ENCODE results near the gene HES4.
"Not testable (repeated sequence)": the region's sequence is repeated elsewhere in the genome, so short reads cannot be mapped to it uniquely, and the experiment has no call there.

The HES4 gene

GRCh38 chr1:1033009-1033587 is 33.2 kb upstream of the HES4 start:
- DNase-seq = no peak

DNA sequence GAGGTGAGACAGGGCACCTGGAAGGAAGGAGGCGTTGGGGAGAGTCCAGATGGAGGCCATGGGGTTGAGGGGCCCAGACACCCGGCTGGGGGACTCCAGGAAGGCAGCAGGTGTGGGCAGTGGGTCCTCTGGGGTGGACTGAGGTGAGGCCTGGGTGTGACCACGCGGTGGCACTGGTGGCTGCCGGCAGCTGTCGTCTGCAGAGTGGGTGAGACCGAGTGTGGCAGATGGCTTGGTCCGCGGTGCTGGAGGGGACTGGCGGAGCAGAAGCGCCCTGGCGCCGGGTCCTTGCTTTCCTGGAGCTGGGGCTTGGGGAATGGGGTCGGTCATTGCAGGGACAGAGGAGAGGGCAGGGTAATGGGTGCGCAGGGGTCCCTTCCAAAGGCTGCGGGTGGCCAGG is 32.5 kb upstream of the HES4 start:
- DNase-seq = no peak

GRCh38 chr1:1031659-1032235 is 31.9 kb upstream of the HES4 start:
- DNase-seq = no peak

GRCh38 chr1:1030867-1031658 is 31.2 kb upstream of the HES4 start:
- DNase-seq = not testable (repeated sequence)

GRCh38 chr1:1027791-1028190 is 27.9 kb upstream of the HES4 start:
- no peak for DNase-seq

- no peak for DNase-seq
Measured at GRCh38 chr1:1026599-1027413, 26.9 kb upstream of the HES4 start.

- DNase-seq = no peak
Measured at GRCh38 chr1:1025730-1026129, 25.8 kb upstream of the HES4 start.

DNA sequence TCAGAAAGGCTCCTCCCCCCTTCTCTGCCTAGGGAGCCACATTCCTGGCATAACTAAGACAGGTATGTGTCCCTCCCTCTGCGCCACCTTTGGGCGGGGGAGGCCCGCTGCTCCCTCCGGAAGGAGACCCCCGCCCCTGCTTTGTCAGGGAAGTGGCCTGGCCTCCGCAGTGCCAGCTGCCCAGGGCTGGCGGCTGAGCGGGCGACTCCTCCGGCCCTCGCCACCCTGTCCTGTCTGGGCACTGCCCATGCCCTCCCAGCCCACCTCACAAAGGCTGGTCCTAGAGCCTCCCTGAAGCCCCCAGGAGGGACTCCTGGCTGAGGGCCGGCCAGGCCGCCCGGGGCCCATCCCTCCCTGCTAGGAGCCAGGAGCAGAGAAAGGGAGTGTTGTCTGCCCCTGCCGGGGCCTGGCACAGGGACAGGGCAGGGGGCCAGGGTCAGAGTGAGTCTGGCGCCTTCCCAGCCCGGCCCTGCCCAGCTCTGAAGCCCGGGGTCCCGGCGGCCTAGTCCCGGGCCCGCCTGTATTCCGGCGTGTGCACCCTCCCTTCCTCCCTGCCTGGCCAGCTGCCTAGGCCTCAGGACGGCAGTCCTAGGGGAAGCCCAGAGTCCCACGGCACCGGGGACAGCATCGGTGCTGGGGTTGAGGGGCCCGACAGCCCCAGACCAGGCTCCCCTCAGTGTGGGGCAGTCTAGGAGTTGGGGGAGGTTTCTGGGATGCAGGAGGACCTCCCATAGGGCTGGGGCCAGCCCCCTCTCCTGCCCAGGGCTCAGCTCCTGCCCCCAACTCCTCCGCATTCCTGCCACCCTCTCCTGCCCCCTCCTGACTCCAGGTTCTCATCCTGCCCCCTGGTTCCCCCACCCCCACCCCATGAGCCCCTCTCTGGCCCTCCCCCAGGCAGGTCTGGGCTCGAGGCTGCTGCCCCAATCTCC is 25.1 kb upstream of the HES4 start:
- no peak for DNase-seq

- no peak for DNase-seq
Measured at GRCh38 chr1:1024149-1024770, 24.4 kb upstream of the HES4 start.

DNA sequence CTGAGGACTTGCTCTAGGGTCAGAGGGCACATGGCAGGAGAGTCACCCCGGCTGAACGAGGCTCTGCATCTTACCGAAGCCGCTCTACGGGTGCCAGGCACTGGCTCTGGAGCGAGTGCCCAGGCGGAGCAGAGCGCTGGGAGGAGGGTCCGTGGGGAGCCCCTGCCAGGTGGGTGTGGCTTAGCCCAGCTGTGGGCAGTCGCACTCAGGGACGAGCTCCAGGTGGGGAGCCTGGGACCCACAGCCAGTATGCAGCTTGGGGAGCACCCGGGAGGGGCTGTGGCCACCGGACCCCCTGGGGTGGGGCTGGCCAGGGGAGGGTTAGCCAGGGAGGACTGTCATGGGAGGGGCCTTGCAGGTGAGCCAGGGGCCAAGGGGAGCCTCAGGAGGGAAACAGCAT is 23.8 kb upstream of the HES4 start:
- DNase-seq = no peak

- no peak for DNase-seq
Measured at GRCh38 chr1:1022302-1023009, 22.6 kb upstream of the HES4 start.

- no peak for DNase-seq
Measured at GRCh38 chr1:1021920-1022259, 22.0 kb upstream of the HES4 start.

DNA sequence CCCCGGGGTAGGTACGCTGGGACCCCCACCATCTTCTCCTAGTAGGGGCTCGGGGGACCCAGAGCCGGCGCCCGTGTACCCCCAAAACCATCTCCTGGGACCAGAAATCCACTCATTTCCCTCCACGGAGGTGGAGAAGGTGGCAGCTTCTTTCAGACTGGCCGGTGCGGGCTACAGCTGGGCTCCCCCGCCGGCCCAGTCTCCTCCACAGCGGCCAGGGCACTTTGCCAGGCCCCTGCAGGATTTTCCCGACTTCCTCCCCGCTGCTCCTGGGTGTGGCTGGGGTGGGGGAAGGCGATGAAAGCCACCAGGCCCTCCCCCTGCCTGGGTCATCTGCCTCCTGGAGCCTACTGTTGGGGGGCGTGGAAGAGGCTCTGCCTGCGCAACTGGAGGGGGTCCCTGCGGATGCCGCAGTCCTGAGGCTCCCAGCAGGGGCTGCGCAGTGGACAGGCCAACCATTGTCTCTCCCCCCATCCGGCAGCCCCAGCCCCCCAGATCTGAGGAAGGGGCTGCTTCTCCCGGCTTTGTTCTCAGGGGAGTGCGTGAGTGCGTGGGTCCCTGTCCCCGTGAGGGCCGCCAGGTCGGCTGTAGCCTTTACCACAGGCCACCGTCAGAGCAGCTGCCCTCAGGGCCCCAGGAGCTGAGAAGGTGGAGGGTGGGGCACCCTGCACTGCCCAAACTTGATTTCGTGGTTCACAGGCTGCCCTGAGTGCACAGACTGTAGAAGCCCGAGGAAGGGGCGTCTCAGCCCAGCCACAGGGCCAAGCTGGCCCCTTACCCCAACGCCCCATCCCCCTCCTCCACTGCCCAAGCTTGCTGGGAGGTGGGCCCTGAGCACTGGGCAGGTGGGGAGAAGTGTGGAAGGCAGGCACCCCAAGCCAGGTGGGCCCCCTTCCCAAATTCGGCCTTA is 21.4 kb upstream of the HES4 start:
- DNase-seq = no peak

DNA sequence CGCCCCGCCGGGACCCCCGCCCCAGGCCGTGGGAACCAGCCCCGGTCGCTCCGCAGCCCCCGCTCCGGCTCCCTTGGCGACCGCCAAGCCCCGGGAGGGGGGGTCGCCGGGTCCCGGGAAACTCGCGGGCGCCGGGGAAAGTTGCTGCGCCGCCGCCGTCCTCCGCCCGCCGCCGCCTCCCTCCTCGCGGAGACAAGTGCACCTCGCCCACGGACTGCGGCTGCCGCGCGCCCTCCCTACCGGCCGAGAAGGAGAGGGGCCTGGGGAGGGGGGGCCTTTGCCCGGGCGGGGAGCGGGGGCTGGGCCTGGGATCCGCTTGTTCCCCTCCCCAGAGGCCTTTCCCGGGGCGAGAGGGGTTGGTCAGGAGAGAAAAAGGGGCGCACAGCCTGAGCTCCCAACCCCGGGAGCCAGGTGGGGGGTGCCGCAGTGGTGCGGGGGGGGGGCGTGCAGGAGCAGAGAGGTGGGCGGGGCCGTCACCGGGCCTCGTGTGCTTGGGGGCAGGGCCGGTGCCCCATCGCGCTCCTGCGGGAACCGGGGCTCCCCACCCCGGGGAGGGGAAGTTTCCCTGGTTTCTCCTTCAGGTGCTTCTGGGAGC is 20.6 kb upstream of the HES4 start:
- no peak for DNase-seq

DNA sequence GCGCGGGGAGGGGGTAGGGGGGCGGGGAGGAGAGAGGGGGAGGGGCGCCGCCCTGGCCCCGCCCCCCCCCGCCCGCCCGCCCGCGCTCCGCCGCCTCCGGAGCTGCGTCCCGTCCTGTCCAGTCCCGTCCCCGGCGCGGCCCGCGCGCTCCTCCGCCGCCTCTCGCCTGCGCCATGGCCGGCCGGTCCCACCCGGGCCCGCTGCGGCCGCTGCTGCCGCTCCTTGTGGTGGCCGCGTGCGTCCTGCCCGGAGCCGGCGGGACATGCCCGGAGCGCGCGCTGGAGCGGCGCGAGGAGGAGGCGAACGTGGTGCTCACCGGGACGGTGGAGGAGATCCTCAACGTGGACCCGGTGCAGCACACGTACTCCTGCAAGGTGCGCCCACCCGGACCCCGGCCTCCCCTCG is 20.1 kb upstream of the HES4 start, which contains the start of gene AGRN:
Gene AGRN (plus strand): TSS at position 121 of the 405 bp plus-strand sequence. CDS start 53 bp downstream, at position 174.
- DNase-seq = no peak

GRCh38 chr1:1019122-1019999 is 19.5 kb upstream of the HES4 start:
- no peak for DNase-seq

- DNase-seq = not testable (repeated sequence)
Measured at GRCh38 chr1:1018321-1018685, 18.4 kb upstream of the HES4 start.

All from SHP77 treated with DMSO at 0.1 percent for 48 hours (cell line).